Gastrocnemius medialis (tissue), 4 donors: ENCODE data around the gene STAMBP.

Source experiments
- CTCF ChIP-seq, 5 experiments: fragments of 450-650 bp in 3 of 5; fragments of 200-600 bp in 2 of 5; sonication (generic) in 2 of 5; IDR thresholded peaks in 4 of 5; conservative IDR thresholded peaks in 1 of 5; 1 replicate in 4 of 5; 2 replicates in 1 of 5; pipeline ENCODE4 v1.5.1; 2016 to 2019; ENCODE audit warnings: antibody characterized with exemption in 5 of 5, mild to moderate bottlenecking in 3 of 5, moderate library complexity in 3 of 5
- POLR2A ChIP-seq, 2 donors: fragments of 450-650 bp; IDR thresholded peaks; one replicate each; pipeline ENCODE4 v1.6.1; 2017; ENCODE audit warnings: antibody characterized with exemption in 2 of 2, mild to moderate bottlenecking in 2 of 2, moderate library complexity in 2 of 2

- TF ChIP-seq POLR2A (IDR thresholded peaks at IDR 0.05) (no peak), CTCF (IDR thresholded peaks at IDR 0.05 in 4 of 5, conservative IDR thresholded peaks at IDR 0.05 in 1 of 5) (no peak)
Observed at GRCh38 chr2:73907840-73908452, 79.2 kb downstream of the STAMBP start.
